GM19438 (cell line): ENCODE data around the gene DAB1.
"Not testable (repeated sequence)": the region's sequence is repeated elsewhere in the genome, so short reads cannot be mapped to it uniquely, and the experiment has no call there.

Experiments used
- ATAC-seq: cut with Tn5 transposase; IDR thresholded peaks from one replicate; pipeline ENCODE4 v1.9.1; 2021; ENCODE audit warnings: low read depth; ENCODE audit not compliant: unreplicated experiment

The DAB1 gene

DNA sequence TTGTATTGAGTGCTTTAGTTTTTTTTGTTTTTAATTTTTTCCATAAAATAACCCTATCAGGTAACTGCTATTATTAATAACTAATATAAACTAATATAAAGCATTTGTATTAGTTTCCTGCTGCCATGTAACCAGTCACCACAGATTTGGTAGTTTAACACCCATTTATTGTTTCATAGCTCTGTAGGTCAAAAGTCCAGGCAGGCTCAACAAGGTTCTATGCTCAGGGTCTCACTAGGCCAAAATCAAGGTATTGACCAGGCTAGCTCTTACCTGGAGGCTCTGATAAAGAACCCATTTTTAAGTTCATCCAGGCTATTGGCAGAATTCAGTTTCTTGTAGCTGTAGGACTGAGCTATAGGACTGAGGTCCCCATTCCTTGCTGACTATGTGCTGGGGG, 189.4 kb downstream of the DAB1 start:
- ATAC-seq = no peak

DNA sequence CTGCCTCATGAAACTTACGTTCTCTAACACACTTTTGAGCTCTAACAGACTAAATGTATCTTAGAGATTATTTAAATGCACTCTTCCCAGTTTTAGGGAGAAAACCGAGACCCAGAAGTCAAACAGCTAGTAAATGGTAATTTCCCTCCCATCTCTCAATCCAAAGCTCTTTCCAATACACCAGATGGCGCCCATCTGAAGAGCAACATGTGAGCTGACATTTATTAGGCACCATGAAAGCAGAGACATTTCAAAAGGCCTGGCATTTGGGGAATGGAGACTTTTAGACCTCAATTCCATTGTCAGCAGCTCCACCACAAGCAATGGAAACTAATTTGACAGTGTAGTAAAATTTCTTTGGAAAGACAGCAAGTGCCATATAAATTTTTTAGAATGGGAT, 191.4 kb downstream of the DAB1 start:
- ATAC-seq = no peak

DNA sequence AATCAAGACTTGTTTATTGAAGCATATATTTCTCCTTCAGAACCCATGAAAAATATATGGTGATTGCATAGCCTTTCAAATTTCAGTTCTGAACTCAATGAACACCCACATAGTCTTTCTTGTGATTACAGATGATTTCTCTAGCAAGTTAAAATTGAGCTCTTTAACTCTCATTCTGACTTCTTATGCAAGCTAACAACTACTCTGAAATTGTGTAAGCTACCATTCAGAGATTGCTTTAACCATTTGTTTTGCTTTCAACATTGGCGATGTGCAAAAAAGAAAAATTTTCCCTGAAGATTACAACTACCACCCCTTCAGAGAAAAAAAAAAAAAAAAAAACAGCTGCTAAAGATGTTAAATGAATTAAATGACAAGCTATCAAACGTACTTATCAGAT, 193.9 kb downstream of the DAB1 start:
- no peak for ATAC-seq

DNA sequence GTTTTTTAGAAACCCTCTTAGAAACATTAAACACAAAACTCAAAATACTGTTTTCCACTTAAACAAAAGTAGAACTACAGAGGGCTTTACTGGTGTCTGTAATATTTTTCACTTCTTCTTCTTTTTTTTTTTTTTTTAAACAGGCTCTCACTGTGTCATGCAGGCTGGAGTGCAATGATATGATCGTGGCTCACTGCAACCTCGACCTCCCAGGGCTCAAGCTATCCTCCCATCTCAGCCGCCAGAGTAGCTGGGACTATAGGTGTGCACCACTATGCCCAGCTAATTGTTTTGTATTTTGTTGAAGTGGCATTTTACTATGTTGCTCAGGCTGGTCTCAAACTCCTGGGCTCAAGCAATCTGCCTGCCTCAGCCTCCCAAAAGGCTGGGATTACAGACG, 194.8 kb downstream of the DAB1 start:
- no peak for ATAC-seq

DNA sequence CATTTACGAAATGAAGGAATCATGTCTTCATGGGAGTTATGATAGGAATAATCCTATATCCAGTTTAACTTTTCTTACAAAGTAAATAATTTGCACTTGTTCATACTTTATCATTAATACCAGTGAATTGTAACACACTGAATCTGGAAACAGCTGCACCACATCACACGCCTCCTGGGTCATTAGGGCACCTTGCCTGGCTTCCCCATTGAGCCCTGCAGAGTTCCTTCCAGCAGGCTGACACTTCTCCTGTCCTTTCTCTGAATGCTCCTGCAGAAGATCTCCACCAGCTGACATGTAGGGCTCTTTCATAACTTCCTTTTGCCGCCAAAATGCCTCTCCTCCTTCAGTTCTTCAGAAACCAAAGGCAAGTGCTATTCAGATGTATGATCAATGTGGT, 201.1 kb downstream of the DAB1 start:
- no peak for ATAC-seq

DNA sequence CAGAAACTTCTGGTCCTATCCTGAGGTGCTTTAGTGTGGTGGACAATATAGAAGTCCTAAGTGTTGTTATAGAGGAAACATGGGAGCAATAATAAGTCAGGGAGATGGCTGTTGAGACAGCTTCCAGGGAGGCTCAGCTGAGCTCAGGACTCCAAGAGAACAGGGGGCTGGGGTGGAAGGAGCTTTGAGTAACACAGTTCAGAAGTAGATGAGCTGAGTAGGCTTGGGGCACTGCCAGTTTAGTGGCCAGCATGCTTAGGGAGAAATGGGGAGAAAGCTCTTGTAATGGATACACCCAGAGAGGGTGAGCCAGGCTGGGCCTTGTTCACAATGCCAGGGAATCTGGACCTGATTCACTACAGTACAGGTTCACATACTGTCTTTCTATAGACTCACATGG, 201.6 kb downstream of the DAB1 start:
- no peak for ATAC-seq

DNA sequence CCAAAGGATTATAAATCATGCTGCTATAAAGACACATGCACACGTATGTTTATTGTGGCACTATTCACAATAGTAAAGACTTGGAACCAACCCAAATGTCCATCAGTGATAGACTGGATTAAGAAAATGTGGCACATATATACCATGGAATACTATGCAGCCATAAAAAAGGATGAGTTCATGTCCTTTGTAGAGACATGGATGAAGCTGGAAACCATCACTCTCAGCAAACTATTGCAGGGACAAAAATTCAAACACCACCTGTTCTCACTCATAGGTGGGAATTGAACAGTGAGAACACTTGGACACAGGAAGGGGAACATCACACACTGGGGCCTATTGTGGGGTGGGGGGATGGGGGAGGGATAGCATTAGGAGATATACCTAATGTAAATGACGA, 203.0 kb downstream of the DAB1 start:
- ATAC-seq = not testable (repeated sequence)

DNA sequence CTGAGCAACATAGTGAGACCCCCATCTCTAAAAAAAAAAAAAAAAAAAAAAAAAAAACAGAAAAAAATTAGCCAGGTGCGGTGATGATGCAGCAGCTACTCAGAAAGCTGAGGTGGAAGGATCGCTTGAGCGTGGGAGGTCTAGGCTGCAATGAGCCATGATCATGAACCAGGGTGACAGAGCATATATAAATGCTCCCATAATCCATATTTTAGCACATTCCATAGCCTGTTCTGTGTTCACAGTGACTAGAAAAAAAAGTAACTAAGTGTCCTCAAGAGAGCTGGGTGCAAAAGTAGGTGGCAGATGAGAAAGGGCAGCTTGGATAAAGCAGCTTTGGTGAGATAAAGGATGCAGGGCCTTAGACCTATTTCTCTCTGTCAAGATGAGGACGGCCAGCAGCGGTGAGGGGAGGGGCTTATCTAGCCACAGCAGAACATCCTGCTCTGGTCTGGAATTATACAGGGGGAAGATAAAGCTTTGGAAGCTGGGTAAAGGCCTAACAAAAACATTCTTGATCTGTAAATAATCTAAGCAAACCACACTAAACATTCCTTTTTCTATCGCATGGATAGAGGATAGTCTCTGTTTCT, 205.3 kb downstream of the DAB1 start:
- no peak for ATAC-seq

DNA sequence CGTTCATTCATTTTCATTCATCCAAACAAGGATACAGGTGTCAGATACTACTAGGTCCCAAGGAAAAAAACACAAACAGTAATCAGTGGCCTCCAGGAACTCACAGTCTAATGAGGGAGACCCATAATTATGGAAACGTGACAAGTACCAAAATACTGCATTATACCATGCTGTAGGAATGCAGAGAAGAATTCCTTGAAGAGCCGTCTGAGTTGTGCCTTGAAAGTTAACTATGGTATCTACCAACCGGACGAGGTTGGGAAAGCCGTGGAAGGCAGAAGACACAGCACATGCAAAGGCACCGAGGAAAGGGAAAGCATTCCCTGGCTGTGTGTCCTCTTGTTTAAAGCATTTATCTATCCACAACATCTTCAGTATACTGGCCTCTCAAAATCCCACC, 206.0 kb downstream of the DAB1 start:
- ATAC-seq = no peak

DNA sequence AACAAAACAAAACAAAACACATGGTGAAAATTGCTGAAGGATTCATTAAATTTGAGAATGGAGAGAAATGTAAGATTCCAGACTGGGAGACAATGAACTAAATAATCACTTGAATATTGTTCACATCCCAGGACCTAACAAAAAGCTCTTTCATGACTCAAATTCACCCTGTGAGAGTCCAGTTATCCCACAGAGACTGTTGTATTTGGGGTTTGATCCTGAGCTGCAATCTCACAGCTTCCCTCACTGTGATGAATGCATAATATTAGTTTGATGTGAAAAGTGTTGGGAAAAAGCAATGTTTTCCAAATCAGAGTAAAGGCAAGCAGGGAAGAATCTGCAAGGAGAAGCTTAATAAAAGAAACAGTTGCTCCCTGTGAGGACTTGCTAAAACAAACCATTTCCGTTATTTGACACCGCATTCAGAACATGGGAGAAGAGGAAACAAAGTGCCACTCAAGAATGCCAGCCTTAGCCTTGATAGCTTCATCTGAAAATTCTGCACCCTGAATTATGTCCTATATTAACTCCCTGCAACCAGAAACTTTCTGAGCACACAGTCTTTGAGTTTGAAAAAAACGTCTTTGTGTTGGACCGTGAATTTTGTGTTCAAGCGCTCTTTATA, 208.8 kb downstream of the DAB1 start:
- ATAC-seq = no peak

DNA sequence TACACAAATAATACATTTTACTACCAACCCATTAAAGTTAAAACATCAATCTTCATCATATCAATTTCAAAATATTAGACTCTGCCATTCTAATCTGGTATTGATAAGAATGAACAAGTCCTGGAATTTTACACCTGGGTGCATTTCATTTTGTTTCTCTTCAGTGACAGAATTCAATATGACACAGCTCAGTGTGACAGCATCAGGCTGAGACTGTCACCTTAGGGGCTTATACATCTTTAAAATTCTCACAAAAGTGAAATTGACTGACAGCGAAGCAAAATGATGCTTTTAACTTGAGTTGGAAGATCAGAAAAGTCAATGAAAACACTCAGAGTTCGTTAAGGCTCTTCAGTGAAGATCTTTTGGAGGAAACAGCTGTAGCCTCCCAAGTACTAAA, 213.0 kb downstream of the DAB1 start:
- ATAC-seq = no peak

DNA sequence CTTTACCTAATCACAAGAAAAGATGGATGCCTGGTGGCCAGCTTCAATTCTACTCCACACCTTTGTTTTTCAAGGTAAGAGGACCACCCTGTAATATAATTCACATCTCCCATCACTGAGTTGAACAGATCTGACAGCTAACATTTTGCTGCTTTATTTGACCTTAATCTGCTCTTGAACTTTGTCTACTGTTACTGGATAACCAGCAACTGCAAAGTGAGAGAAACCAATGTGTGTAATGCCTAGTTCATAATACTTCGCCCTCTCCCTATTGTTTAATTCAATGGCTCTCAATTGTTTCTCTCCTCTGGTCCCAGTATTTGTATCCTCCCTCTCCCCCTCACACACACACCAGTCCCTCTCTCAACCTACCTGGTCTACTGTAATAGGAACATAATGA, 214.4 kb downstream of the DAB1 start:
- no peak for ATAC-seq

DNA sequence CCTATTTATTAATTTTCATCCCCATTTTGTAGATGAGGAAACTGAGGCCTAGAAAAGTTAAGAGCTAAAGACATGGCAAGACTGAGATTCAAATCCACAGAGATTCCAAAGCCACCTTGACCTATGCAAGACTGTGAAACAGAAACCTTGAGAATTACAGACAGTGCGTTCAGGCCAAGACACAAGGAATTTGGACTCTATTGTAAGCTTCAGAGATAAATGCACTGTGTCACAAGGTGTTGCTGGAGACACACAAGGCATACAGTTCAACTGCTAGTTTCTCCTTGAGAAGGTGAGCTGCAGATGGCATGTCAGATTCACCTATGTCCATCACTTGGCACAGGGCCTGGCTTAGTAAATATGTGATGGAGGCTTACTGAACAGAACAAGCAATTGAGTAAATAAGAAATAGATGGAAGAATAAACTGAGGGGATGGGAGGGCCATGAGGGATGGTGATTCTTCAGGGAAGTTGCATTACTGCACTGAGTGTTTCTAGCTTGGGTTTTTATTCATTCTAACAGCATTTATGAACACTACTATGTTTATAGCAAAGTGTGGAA, 215.0 kb downstream of the DAB1 start:
- ATAC-seq = no peak

DNA sequence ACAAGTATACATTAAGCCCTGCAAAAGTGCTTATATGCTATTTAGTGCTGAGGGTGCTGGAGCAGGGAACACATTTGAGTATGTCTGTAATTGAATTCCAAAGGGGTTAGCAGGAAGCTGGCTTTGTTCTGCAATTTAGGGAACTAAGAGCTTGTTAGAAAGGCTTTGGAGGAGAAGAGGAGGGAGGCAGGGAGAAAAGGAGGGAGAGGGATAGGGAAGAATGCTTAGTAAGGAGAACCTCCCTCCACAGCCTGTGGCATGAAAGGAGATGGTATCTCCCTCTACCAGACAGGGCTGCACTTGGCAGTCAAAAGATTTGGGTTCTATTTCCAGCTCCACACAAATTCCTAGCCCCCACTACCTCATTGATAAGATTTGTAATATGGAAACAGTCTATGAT, 217.8 kb downstream of the DAB1 start:
- no peak for ATAC-seq

DNA sequence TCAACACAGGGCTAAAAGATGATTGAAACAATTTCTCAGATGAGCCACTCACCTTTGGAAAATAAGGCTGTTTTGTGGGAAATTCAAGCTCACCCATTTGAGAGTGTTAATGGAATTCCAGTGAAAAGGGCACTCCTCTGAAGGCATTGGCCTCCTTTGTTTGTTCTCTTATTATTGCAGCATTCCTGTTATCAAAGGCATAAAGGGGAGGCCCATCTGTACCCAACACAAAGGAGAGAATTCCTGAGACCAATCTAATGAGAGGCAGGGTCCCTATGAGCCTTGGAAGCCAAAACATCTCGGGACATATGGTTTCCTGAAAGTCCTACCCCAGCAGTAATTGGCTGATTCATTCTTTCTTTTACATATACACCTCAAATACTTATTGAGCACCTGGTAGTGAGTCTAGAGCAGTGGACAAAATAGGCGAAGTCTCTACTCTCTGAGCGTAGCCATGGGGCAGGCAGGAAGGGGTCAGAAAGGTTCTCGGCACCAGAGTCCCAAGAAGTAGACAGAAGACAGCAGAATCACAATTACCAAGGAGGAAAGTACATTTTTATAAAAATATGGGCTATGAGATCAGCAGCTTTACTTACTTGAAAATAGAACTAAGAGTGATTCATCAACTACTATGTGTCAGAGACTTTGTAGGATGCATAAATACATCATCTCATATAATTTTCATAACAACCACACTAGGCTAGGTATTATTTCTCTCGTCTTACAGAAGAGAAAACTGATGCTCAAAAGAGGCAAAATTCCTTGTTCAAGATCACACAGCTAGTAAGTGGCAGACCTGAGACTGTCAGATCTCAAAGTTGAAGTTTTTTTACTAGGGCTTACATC, 218.7 kb downstream of the DAB1 start:
- ATAC-seq = no peak

DNA sequence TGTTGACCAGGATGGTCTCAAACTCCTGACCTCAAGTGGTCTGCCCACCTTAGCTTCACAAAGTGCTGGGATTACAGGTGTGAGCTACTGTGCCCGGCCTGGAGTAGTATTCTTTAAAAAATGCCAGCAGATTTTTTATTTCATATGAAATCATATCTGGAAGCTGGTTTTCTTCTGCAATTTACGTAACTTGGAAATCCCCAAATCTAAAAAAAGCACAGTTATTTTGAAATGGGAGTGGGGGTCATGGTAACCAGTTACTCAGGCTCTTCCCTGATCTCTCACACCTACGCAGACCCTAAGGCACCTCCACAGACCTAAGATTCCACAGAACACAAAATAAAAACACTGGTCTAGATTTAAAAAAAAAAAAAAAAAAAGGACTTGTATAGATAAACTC, 219.8 kb downstream of the DAB1 start:
- ATAC-seq = no peak

DNA sequence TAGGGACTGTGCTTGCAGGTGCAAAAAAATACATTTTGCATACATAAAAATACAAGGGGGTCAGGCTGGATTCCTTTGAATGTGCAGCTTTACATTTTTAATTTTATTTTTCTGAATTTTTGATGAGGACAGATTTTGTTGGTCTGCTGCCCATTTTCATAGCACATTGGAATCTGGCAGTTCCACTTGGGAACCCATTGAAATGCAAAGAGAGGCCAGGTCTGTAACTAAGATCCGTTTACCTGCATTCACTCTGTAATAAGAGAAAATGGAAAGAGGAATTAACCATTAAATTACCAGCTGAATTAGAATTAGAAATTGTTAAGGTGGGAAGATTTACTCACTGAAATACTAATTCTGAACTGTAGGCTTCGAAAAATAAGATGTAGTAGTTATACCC, 221.6 kb downstream of the DAB1 start:
- no peak for ATAC-seq

DNA sequence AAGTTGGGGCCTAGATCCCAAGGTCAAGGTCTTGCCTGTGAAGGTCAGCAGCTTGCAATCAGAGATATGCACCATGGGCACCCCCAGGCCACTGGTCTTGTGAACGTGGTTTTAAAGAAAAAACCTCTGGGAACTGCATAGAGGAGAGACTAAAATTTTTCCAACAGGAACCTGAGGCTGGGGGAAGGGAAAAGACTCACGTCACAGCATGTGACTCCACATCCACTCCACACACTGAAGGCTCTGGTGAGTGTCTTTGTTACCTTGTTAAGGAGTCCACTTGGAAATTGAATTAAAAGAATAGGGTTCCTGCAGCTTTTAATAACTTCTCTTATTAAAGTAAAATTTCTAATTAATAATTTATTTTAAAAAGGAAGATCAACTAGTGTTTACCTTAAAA, 224.9 kb downstream of the DAB1 start:
- no peak for ATAC-seq

DNA sequence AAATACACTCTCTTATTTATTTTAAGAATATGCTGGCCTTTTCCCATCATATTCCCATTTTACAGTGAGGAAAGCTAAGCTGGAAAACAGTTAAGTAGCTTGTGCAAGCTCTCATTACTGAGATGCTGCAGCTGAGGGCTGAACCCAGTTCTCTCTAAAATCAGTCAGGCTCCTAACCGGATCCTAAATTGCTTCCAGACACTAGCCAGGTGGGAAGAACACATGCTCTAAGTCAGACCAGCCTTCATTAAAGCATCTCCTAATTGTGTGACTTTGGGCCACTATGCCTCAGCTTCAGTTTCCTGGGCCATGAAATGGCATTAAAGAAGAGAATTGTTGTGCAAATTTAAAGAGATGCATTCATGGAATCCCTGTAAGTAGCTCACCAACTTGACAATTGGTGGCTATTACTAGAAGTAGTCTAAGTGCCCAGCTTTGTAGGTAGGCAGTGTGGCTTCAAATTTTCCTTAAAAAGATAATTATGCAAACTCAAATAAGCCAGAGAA, 228.4 kb downstream of the DAB1 start:
- no peak for ATAC-seq

DNA sequence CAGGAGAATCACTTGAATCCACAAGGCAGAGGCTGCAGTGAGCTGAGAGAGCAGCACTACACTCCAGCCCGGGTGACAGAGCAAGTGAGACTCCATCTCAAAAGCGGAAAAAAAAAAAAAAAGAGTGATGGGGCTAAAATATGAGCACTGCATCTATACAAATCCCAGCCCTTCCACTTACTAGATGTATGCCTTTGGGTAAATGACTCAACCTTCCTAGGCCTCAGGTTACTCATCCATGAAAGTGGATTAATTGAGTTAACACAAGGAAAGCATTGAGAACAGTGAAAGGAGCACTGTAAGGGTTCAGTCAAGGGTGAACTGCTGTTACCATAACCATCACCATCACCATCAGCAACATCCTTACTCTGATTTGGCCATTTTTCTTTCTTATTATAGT, 231.6 kb downstream of the DAB1 start:
- ATAC-seq = no peak

DNA sequence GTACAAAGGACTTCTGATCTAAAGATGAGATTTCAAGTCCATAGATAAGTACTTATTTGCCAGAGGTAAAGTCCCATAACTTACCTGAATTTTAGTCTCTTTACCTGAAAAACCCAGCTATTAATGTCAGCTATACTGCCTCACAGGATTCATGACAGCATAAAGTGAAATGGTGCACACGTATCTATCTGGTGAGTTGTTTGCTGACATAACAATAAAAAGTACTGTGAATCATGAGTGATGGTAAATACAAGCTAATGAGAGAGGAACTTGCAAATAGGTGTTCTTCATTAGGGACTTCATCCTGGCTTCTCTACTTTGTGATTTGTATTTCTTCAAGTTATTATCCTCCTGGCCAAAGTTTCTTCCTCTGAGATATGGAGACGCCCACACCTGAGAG, 233.0 kb downstream of the DAB1 start:
- ATAC-seq = no peak

DNA sequence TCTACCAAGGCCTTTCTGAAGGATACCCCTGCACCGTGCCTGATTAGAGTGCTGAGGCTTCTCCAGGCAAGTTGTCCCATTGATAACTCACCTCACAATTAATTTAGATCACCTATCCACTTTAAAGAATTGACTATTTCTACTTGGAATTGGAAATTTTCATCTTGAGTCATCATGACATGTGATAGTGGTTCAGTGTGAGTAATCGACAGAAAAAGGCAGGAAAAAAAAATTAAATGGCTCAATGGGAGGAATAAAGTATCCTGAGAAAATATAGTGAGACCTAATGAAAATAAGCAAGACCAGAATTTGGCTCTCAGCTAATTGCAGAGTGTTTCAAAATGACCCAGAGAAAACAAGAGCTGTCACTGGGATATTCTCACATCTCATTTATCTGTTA, 235.7 kb downstream of the DAB1 start:
- ATAC-seq = no peak
